GM23338 (cell line): ENCODE data around the gene PDE2A. TPM values are rescaled to one million over a fixed set of nuclear protein-coding genes. Genes with fewer than 3 reads are reported as not detected.

Source experiments
- ATAC-seq: fragments of 200-7000 bp; cut with Tn5 transposase; 3 replicates; pipeline ENCODE4 v1.9.1; 2020
- DNase-seq: peaks from one replicate; pipeline ENCODE4 v3.0.0-alpha.2; 2015; ENCODE audit warnings: low spot score
- H2AFZ ChIP-seq: fragments of 200-600 bp; sonication (generic); 2 replicates; pipeline ENCODE4 v1.8.0; 2016; ENCODE audit warnings: antibody characterized with exemption, mild to moderate bottlenecking, moderate library complexity
- H3F3A ChIP-seq: fragments of 200-600 bp; sonication (generic); replicated peaks from 2 replicates; pipeline ENCODE4 v1.8.0; 2017; ENCODE audit warnings: antibody characterized with exemption, mixed run types, low read depth
- H3K27ac ChIP-seq: fragments of 200-600 bp; sonication (generic); 2 replicates; pipeline ENCODE4 v1.6.1; 2016; ENCODE audit warnings: low read depth
- H3K27me3 ChIP-seq: fragments of 200-600 bp; sonication (generic); 2 replicates; pipeline ENCODE4 v1.8.0; 2016; ENCODE audit warnings: mild to moderate bottlenecking, mixed run types, moderate library complexity; ENCODE audit not compliant: insufficient read depth
- H3K36me3 ChIP-seq: fragments of 200-600 bp; sonication (generic); 2 replicates; pipeline ENCODE4 v1.8.0; 2016; ENCODE audit warnings: mild to moderate bottlenecking; ENCODE audit not compliant: insufficient read depth
- H3K4me1 ChIP-seq: fragments of 200-600 bp; sonication (generic); 2 replicates; pipeline ENCODE4 v1.8.0; 2016; ENCODE audit warnings: mild to moderate bottlenecking, moderate library complexity; ENCODE audit not compliant: insufficient read depth
- H3K4me2 ChIP-seq: fragments of 200-600 bp; sonication (generic); 2 replicates; pipeline ENCODE4 v1.7.1; 2017; ENCODE audit warnings: mixed run types
- H3K4me3 ChIP-seq: fragments of 200-600 bp; sonication (generic); 2 replicates; pipeline ENCODE4 v1.6.1; 2016; ENCODE audit warnings: mixed run types
- H3K79me2 ChIP-seq: fragments of 200-600 bp; sonication (generic); replicated peaks from 2 replicates; pipeline ENCODE4 v1.8.0; 2017; ENCODE audit warnings: mild to moderate bottlenecking; ENCODE audit not compliant: insufficient read depth
- H3K9me2 ChIP-seq: fragments of 200-600 bp; sonication (generic); 2 replicates; pipeline ENCODE4 v1.8.0; 2017; ENCODE audit not compliant: insufficient read depth
- H4K20me1 ChIP-seq: fragments of 200-600 bp; sonication (generic); replicated peaks from 2 replicates; pipeline ENCODE4 v1.8.0; 2017; ENCODE audit warnings: mild to moderate bottlenecking; ENCODE audit not compliant: insufficient read depth
- H3K27ac Mint-ChIP-seq: 2 replicates; pipeline ENCODE4 v1.8.0; 2020; ENCODE audit warnings: inconsistent platforms, mild to moderate bottlenecking, moderate library complexity, mixed read lengths
- H3K27me3 Mint-ChIP-seq: 3 replicates; pipeline ENCODE4 v1.8.0; 2022; ENCODE audit warnings: low read depth, mild to moderate bottlenecking, moderate library complexity, mixed read lengths, inconsistent platforms; ENCODE audit not compliant: insufficient read depth, poor library complexity
- H3K36me3 Mint-ChIP-seq: 3 replicates; pipeline ENCODE4 v1.8.0; 2021; ENCODE audit warnings: low read depth, mild to moderate bottlenecking, inconsistent platforms, moderate library complexity, mixed read lengths
- H3K4me1 Mint-ChIP-seq: 3 replicates; pipeline ENCODE4 v1.8.0; 2020; ENCODE audit warnings: mild to moderate bottlenecking, inconsistent platforms, mixed read lengths
- H3K4me3 Mint-ChIP-seq: 3 replicates; pipeline ENCODE4 v1.8.0; 2021; ENCODE audit warnings: moderate library complexity, mild to moderate bottlenecking, inconsistent platforms, mixed read lengths
- H3K9me3 Mint-ChIP-seq: 3 replicates; pipeline ENCODE4 v1.8.0; 2020; ENCODE audit warnings: moderate library complexity, mild to moderate bottlenecking, inconsistent platforms, mixed read lengths
- CREB1 ChIP-seq: fragments of 250-450 bp; sonication (Bioruptor Pico); IDR thresholded peaks from 2 replicates; pipeline ENCODE4 v1.5.0; 2020; ENCODE audit warnings: low read depth, mild to moderate bottlenecking, moderate library complexity
- CTCF ChIP-seq, 2 experiments: fragments of 200-600 bp in 1 of 2; sonication (generic) in 1 of 2; conservative IDR thresholded peaks; 2 replicates each; pipeline versions ENCODE4 v1.5.1 to v1.6.1; 2016 to 2017; ENCODE audit warnings: antibody characterized with exemption in 2 of 2, low read depth in 2 of 2, mild to moderate bottlenecking in 2 of 2, moderate library complexity in 1 of 2
- EZH2 ChIP-seq: fragments of 200-600 bp; sonication (generic); IDR thresholded peaks from one replicate; pipeline ENCODE4 v1.8.0; 2017; ENCODE audit warnings: antibody characterized with exemption, mild to moderate bottlenecking, low read depth; ENCODE audit not compliant: unreplicated experiment
- EZH2phosphoT487 ChIP-seq: fragments of 200-600 bp; sonication (generic); IDR thresholded peaks from one replicate; pipeline ENCODE4 v1.8.1; 2018; ENCODE audit warnings: antibody characterized with exemption; ENCODE audit not compliant: unreplicated experiment
- JUNB ChIP-seq: IDR thresholded peaks from one replicate; pipeline ENCODE4 v1.6.1; 2016; ENCODE audit warnings: antibody characterized with exemption; ENCODE audit not compliant: unreplicated experiment
- NANOG ChIP-seq: IDR thresholded peaks from 2 replicates; pipeline ENCODE4 v1.6.1; 2016; ENCODE audit warnings: antibody characterized with exemption, borderline replicate concordance
- POLR2AphosphoS5 ChIP-seq: IDR thresholded peaks from 2 replicates; pipeline ENCODE4 v1.6.1; 2016; ENCODE audit warnings: antibody characterized with exemption, low read depth
- STAT1 ChIP-seq: IDR thresholded peaks from one replicate; pipeline ENCODE4 v1.6.1; 2016; ENCODE audit warnings: antibody characterized with exemption; ENCODE audit not compliant: unreplicated experiment
- ZNF114 ChIP-seq: fragments of 250-450 bp; sonication (Bioruptor Pico); IDR thresholded peaks from 2 replicates; pipeline ENCODE4 v1.5.0; 2020; ENCODE audit warnings: mild to moderate bottlenecking, moderate library complexity
- ZNF331 ChIP-seq: fragments of 250-450 bp; sonication (Bioruptor Pico); IDR thresholded peaks from 2 replicates; pipeline ENCODE4 v1.5.0; 2020; ENCODE audit warnings: low read depth, mild to moderate bottlenecking, moderate library complexity
- polyA plus RNA-seq: library from polyadenylated mRNA; unstranded; fragments of >200 nt; fragmentation: Nextera tagmentation; extraction: Ambion mirVana; gene quantifications from 2 replicates; pipeline ENCODE4 v1.2.1, GENCODE V29; 2016
- total RNA-seq: library from RNA; depleted of rRNA; stranded (reverse); fragments of >200 nt; shearing (Covaris generic); gene quantifications from 2 replicates; pipeline ENCODE4 v1.2.3, GENCODE V29; 2014
- TF ChIP-seq, protein P1 (sequence below): IDR thresholded peaks from 2 replicates; pipeline ENCODE4 v1.6.1; 2016; ENCODE audit warnings: antibody characterized with exemption
- TF ChIP-seq, protein P2 (sequence below): IDR thresholded peaks from one replicate; pipeline ENCODE4 v1.6.1; 2018; ENCODE audit warnings: antibody characterized with exemption; ENCODE audit not compliant: unreplicated experiment
- TF ChIP-seq, protein P3 (sequence below): fragments of 250-450 bp; sonication (Bioruptor Pico); IDR thresholded peaks from 2 replicates; pipeline ENCODE4 v1.5.0; 2020; ENCODE audit warnings: mild to moderate bottlenecking, moderate library complexity

PDE2A gene
- total and polyA plus RNA-seq, 2 experiments from 2014 or later, result 4.3 to 16.2 TPM

GRCh38 chr11:72669527-72669926 is 4.7 kb downstream of the PDE2A start:
- Histone ChIP-seq H3K4me3 (no peak overlapping the region), H4K20me1 (no peaks in the 10 kb centered on the region; the same call in 1 of the 2 replicates), H2AFZ (peak overlapping the region; percentile 45; the same call in 1 of the 2 replicates), H3F3A (no peaks in the 10 kb centered on the region), H3K27me3 (peaks cover 23% of the 10 kb centered on the region), H3K9me2 (no peaks in the 10 kb centered on the region), H3K79me2 (no peaks in the 10 kb centered on the region), H3K27ac (no peak overlapping the region), H3K4me2 (peak overlapping the region; percentile 64), H3K4me1 (peaks cover 24% of the 10 kb centered on the region), H3K36me3 (no peaks in the 10 kb centered on the region)
- Mint-ChIP-seq H3K27ac (no peak overlapping the region), H3K27me3 (peaks cover 26% of the 10 kb centered on the region), H3K36me3 (peaks cover 18% of the 10 kb centered on the region), H3K4me3 (no peak overlapping the region), H3K4me1 (peaks cover 30% of the 10 kb centered on the region), H3K9me3 (peaks cover 17% of the 10 kb centered on the region)
- TF ChIP-seq, protein P1, sequence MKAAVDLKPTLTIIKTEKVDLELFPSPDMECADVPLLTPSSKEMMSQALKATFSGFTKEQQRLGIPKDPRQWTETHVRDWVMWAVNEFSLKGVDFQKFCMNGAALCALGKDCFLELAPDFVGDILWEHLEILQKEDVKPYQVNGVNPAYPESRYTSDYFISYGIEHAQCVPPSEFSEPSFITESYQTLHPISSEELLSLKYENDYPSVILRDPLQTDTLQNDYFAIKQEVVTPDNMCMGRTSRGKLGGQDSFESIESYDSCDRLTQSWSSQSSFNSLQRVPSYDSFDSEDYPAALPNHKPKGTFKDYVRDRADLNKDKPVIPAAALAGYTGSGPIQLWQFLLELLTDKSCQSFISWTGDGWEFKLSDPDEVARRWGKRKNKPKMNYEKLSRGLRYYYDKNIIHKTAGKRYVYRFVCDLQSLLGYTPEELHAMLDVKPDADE, result no peak
- TF ChIP-seq EZH2phosphoT487 (no peak), CTCF (conservative IDR thresholded peaks at IDR 0.05; ENCODE audit: low read depth in 2 of 2) (no peak), NANOG (no peak), EZH2 (no peak), ZNF114 (CRISPR knock-in tag) (no peak), CREB1 (CRISPR knock-in tag) (no peak), ZNF331 (CRISPR knock-in tag) (no peak), JUNB (no peak), STAT1 (no peak), POLR2AphosphoS5 (no peak)
- TF ChIP-seq, protein P2, sequence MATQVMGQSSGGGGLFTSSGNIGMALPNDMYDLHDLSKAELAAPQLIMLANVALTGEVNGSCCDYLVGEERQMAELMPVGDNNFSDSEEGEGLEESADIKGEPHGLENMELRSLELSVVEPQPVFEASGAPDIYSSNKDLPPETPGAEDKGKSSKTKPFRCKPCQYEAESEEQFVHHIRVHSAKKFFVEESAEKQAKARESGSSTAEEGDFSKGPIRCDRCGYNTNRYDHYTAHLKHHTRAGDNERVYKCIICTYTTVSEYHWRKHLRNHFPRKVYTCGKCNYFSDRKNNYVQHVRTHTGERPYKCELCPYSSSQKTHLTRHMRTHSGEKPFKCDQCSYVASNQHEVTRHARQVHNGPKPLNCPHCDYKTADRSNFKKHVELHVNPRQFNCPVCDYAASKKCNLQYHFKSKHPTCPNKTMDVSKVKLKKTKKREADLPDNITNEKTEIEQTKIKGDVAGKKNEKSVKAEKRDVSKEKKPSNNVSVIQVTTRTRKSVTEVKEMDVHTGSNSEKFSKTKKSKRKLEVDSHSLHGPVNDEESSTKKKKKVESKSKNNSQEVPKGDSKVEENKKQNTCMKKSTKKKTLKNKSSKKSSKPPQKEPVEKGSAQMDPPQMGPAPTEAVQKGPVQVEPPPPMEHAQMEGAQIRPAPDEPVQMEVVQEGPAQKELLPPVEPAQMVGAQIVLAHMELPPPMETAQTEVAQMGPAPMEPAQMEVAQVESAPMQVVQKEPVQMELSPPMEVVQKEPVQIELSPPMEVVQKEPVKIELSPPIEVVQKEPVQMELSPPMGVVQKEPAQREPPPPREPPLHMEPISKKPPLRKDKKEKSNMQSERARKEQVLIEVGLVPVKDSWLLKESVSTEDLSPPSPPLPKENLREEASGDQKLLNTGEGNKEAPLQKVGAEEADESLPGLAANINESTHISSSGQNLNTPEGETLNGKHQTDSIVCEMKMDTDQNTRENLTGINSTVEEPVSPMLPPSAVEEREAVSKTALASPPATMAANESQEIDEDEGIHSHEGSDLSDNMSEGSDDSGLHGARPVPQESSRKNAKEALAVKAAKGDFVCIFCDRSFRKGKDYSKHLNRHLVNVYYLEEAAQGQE, result no peak
- TF ChIP-seq, protein P3, sequence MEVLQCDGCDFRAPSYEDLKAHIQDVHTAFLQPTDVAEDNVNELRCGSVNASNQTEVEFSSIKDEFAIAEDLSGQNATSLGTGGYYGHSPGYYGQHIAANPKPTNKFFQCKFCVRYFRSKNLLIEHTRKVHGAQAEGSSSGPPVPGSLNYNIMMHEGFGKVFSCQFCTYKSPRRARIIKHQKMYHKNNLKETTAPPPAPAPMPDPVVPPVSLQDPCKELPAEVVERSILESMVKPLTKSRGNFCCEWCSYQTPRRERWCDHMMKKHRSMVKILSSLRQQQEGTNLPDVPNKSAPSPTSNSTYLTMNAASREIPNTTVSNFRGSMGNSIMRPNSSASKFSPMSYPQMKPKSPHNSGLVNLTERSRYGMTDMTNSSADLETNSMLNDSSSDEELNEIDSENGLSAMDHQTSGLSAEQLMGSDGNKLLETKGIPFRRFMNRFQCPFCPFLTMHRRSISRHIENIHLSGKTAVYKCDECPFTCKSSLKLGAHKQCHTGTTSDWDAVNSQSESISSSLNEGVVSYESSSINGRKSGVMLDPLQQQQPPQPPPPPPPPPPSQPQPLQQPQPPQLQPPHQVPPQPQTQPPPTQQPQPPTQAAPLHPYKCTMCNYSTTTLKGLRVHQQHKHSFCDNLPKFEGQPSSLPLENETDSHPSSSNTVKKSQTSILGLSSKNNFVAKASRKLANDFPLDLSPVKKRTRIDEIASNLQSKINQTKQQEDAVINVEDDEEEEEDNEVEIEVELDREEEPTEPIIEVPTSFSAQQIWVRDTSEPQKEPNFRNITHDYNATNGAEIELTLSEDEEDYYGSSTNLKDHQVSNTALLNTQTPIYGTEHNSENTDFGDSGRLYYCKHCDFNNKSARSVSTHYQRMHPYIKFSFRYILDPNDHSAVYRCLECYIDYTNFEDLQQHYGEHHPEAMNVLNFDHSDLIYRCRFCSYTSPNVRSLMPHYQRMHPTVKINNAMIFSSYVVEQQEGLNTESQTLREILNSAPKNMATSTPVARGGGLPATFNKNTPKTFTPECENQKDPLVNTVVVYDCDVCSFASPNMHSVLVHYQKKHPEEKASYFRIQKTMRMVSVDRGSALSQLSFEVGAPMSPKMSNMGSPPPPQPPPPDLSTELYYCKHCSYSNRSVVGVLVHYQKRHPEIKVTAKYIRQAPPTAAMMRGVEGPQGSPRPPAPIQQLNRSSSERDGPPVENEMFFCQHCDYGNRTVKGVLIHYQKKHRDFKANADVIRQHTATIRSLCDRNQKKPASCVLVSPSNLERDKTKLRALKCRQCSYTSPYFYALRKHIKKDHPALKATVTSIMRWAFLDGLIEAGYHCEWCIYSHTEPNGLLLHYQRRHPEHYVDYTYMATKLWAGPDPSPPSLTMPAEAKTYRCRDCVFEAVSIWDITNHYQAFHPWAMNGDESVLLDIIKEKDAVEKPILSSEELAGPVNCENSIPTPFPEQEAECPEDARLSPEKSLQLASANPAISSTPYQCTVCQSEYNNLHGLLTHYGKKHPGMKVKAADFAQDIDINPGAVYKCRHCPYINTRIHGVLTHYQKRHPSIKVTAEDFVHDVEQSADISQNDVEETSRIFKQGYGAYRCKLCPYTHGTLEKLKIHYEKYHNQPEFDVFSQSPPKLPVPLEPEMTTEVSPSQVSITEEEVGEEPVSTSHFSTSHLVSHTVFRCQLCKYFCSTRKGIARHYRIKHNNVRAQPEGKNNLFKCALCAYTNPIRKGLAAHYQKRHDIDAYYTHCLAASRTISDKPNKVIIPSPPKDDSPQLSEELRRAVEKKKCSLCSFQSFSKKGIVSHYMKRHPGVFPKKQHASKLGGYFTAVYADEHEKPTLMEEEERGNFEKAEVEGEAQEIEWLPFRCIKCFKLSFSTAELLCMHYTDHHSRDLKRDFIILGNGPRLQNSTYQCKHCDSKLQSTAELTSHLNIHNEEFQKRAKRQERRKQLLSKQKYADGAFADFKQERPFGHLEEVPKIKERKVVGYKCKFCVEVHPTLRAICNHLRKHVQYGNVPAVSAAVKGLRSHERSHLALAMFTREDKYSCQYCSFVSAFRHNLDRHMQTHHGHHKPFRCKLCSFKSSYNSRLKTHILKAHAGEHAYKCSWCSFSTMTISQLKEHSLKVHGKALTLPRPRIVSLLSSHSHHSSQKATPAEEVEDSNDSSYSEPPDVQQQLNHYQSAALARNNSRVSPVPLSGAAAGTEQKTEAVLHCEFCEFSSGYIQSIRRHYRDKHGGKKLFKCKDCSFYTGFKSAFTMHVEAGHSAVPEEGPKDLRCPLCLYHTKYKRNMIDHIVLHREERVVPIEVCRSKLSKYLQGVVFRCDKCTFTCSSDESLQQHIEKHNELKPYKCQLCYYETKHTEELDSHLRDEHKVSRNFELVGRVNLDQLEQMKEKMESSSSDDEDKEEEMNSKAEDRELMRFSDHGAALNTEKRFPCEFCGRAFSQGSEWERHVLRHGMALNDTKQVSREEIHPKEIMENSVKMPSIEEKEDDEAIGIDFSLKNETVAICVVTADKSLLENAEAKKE, result no peak
- no peak for ATAC-seq
- no peak for DNase-seq
